Inflammatory macrophage treated with lipopolysaccharide for 4 hours (primary cell): ENCODE measurements around the gene SLC17A6.

ENCODE experiments used
- DNase-seq: peaks from one replicate; pipeline ENCODE4 v3.0.0-alpha.2; 2020

Gene SLC17A6

DNA sequence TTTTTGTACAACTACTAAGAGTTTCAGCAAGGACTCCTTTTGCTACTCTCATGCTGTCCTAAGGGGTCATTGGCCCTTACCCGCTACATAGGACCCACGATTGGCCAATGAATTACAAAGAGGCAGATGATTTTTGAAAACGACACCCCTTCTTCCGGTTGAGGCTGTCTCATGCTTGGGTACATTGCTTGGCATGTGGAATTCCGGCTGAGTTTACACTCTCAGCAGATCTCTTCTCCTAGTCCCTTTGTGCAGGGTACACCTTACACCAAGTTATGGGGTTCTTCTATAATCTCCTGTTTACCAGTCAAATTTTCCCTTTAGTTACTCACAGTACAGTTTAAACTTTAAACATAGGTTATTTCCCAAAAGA lies 52.1 kb downstream of the SLC17A6 start:
- DNase-seq, result no peak

DNA sequence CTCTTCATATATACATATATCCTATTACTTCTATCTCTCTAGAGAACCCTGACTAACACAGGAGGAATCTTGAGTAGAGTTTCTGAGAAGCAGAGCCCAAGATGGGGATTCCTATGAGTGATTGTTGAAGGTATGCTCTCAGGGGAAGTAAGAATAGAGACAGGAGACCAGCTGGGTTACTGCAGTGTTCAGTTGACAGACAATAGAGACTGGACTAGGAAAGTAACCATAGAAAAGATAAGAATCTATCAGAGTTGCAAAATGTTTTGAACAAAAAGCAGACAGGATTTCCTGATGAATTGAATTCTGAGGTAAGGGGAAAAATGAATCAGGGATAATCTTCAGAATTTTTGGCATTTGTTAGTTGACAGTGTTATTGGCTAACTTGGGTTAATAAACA lies 54.4 kb downstream of the SLC17A6 start:
- DNase-seq, result no peak

DNA sequence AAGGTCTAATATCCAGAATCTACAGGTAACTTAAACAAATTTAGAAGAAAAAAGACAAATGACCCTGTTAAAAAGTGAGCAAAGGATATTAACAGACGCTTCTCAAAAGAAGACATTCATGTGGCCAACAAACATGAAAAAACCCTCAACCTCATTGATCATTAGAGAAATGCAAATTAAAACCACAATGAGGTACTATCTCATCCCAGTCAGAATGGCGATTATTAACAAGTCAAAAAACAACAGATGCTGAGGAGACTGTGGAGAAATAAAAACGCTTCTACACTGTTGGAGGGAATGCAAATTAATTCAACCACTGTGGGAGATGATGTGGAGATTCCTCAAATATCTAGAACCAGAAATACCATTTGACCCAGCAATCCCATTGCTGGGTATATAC lies 67.2 kb downstream of the SLC17A6 start:
- DNase-seq, result no peak

DNA sequence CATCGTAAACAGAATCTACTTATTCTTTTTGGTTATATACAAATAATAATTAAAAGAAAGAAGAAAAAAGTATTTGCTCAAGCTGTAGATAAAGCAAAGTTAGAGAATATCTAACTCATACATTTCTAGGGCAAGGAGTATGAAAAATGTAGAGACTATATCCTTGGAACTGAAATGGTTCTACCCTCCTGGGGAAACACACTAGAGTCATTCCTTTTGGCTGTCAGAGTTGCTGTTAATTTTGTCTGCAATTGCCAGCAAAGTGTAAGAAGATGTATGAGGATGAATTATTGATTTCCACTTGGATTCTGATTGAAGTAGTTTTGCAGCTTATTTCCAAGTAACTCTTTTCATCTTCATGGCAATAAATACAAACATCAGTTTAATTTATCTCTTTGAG lies 69.1 kb downstream of the SLC17A6 start:
- DNase-seq, result no peak

DNA sequence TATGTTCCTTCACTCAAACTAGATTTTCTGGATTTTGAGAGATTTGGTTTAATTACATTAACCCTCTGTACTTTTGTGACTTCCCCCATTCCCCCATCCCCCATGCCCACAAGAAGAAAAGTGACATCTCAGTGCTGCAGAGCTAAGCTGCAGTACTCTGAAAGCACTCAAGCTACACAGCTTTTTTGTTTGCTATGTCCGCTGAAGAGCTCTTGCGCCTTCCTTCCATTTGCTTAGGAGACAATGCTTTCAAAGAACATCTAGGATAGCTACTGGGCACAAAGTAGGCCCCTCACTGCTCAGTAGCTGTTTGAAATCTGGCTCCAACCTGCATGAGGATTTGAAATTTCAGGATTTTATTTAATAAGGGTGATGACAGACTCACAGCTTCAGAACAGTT lies 69.7 kb downstream of the SLC17A6 start:
- DNase-seq, result no peak

DNA sequence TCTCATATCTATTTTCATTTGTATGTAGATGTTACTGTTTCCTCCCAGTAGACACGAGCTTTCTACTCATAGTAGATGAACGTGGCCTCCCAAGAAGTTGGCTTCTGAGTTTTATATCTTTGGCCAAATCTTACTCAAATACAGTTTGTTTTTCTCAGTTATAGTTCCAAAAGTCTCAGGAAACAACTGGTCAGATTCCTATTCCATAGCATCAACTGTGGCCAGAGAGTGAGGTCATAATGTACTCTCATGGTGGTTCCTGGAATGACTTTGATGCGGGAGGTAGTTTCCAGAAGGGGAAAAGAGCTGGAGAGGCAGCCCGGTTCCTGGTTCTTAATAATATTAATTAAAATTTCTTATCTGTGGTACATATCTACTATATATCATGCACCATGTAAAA lies 77.3 kb downstream of the SLC17A6 start:
- DNase-seq, result no peak

DNA sequence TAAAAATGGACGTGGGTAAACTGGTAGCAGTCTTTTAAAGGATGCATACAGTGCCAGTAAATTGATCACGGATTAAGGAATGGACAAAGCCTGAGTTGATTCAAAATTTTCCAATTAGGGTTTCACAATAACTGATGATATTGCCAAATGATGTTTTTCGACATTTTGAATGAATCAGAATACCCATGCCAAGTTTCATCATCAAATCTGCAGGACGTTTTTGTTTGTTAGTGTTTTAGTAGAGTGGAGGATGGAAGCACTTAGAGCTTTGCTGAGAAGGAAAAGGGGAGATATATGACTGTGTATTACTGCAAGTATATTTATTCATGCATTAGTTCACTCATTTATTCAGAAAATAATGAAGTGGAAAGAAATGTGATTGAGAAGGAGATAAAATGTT lies 78.3 kb downstream of the SLC17A6 start:
- DNase-seq, result no peak

DNA sequence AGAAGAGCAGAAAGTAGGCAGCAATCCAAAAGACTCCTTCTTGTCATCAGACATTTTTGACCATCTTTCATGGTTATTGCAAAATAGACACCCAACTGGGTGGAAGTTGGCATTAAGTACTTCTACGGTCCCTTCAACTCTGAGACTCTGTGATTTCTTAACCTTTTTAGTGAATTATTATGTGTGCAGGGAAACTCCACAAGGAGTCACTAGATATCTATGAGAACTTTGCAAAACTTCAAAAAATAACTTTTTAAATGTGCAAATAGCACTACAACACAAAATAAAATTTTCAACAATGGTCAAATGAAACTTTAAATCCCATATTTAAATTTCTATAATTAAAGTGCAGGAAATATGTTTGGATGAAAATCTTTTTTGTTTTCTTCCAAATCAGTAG lies 88.7 kb downstream of the SLC17A6 start:
- DNase-seq, result no peak
